HG02642 (cell line): ENCODE data around the gene TLCD3B.

ENCODE experiments used
- ATAC-seq: cut with Tn5 transposase; IDR thresholded peaks from one replicate; pipeline ENCODE4 v1.9.1; 2021; ENCODE audit warnings: mild to moderate bottlenecking; ENCODE audit not compliant: unreplicated experiment, poor library complexity

The TLCD3B gene

GRCh38 chr16:29975134-29975538, 55.9 kb downstream of the TLCD3B start:
- ATAC-seq: no peak
